H1 (cell line): ENCODE results near the gene UBASH3B. TPM values are rescaled to one million over a fixed set of nuclear protein-coding genes. Genes with fewer than 3 reads are reported as not detected.

Source experiments
- CTCF ChIA-PET: fragments of 300-600 bp; sonication (Branson Sonifier 250); formaldehyde crosslinking; loops from one replicate; lab custom pipeline; 2021; ENCODE audit not compliant: partially characterized antibody; lab: Charles Lee
- POLR2A ChIA-PET: fragments of 300-600 bp; sonication (Branson Sonifier 250); formaldehyde crosslinking; loops from one replicate; lab custom pipeline; 2021; ENCODE audit warnings: inconsistent platforms; ENCODE audit not compliant: partially characterized antibody; lab: Charles Lee
- DNase-seq, 2 experiments: peaks; one replicate each; pipeline versions ENCODE4 v3.0.0 to v3.0.0-alpha.2; 2010 to 2022; ENCODE audit warnings: low spot score in 2 of 2, low read depth in 1 of 2, mixed read lengths in 1 of 2
- FAIRE-seq: peaks from 2 replicates; lab custom pipeline; 2011; peaks lifted over from hg19 to GRCh38; lab: Jason Lieb, UNC
- H2AFZ ChIP-seq: 2 replicates; pipeline ENCODE4 v1.8.1; 2012; ENCODE audit warnings: low read length, inconsistent platforms
- H2AK5ac ChIP-seq: 2 replicates; pipeline ENCODE4 v1.6.1; 2013; ENCODE audit warnings: low read depth, low read length
- H2BK120ac ChIP-seq: replicated peaks from 2 replicates; pipeline ENCODE3; 2013; ENCODE audit warnings: low read depth, low read length, inconsistent platforms
- H2BK12ac ChIP-seq: 2 replicates; pipeline ENCODE4 v1.6.1; 2013; ENCODE audit warnings: low read depth, low read length
- H2BK15ac ChIP-seq: 2 replicates; pipeline ENCODE4 v1.6.1; 2013; ENCODE audit warnings: low read length
- H2BK20ac ChIP-seq: 2 replicates; pipeline ENCODE4 v1.6.1; 2013; ENCODE audit warnings: low read length
- H2BK5ac ChIP-seq: 2 replicates; pipeline ENCODE4 v1.6.1; 2013; ENCODE audit warnings: low read depth, low read length
- H3K14ac ChIP-seq: 2 replicates; pipeline ENCODE4 v1.6.1; 2013; ENCODE audit warnings: inconsistent platforms; ENCODE audit not compliant: insufficient read length
- H3K18ac ChIP-seq: 2 replicates; pipeline ENCODE4 v1.6.1; 2013; ENCODE audit warnings: low read length; ENCODE audit errors: extremely low read depth
- H3K23ac ChIP-seq: 2 replicates; pipeline ENCODE4 v1.6.1; 2013; ENCODE audit warnings: inconsistent platforms; ENCODE audit not compliant: insufficient read length
- H3K23me2 ChIP-seq: 2 replicates; pipeline ENCODE4 v1.6.1; 2013; ENCODE audit warnings: low read depth, low read length
- H3K27ac ChIP-seq: 2 replicates; pipeline ENCODE4 v1.6.1; 2011; ENCODE audit warnings: low read depth, low read length, inconsistent platforms
- H3K27me3 ChIP-seq, 4 experiments: replicated peaks in 1 of 4; 1 replicate in 1 of 4; 2 replicates in 3 of 4; pipeline versions ENCODE4 v1.6.1 to v1.8.1; 2011 to 2013; ENCODE audit warnings: low read length in 3 of 4, mild to moderate bottlenecking in 3 of 4, inconsistent platforms in 2 of 4, mixed read lengths in 2 of 4, moderate library complexity in 1 of 4; ENCODE audit not compliant: control insufficient read depth in 3 of 4, insufficient read depth in 3 of 4; ENCODE audit errors: extremely low read depth in 1 of 4
- H3K36me3 ChIP-seq, 4 experiments: 2 replicates each; pipeline versions ENCODE4 v1.6.1 to v1.8.1; 2011 to 2013; ENCODE audit warnings: mild to moderate bottlenecking in 4 of 4, low read length in 3 of 4, moderate library complexity in 2 of 4, control low read depth in 1 of 4, inconsistent platforms in 1 of 4; ENCODE audit not compliant: insufficient read depth in 4 of 4, control insufficient read depth in 2 of 4
- H3K4ac ChIP-seq: replicated peaks from 2 replicates; pipeline ENCODE3; 2013; ENCODE audit warnings: low read length, low read depth, mixed read lengths, inconsistent platforms; ENCODE audit not compliant: insufficient read length
- H3K4me1 ChIP-seq, 4 experiments: replicated peaks in 1 of 4; 1 replicate in 1 of 4; 2 replicates in 3 of 4; pipeline versions ENCODE4 v1.6.1 to v1.8.1; 2011 to 2013; ENCODE audit warnings: low read length in 3 of 4, inconsistent platforms in 2 of 4, mixed read lengths in 1 of 4; ENCODE audit not compliant: insufficient read depth in 4 of 4, control insufficient read depth in 3 of 4
- H3K4me2 ChIP-seq, 2 experiments: 2 replicates each; pipeline versions ENCODE4 v1.6.1 to v1.8.1; 2011 to 2013; ENCODE audit warnings: low read depth in 2 of 2, low read length in 2 of 2, control low read depth in 1 of 2, inconsistent platforms in 1 of 2, mild to moderate bottlenecking in 1 of 2; ENCODE audit not compliant: insufficient read depth in 1 of 2
- H3K4me3 ChIP-seq, 4 experiments: fragments of 200-600, 300-600 bp in 1 of 4; sonication (generic), shearing (Covaris generic), sonication (Bioruptor Twin) in 1 of 4; 2 replicates each; pipeline versions ENCODE4 v1.5.1 to v1.8.1; 2011 to 2016; ENCODE audit warnings: low read length in 4 of 4, low read depth in 3 of 4, control low read depth in 2 of 4, inconsistent platforms in 2 of 4, mild to moderate bottlenecking in 2 of 4, mixed read lengths in 1 of 4, moderate library complexity in 1 of 4; ENCODE audit not compliant: insufficient read depth in 2 of 4; ENCODE audit errors: extremely low read depth in 1 of 4
- H3K56ac ChIP-seq: replicated peaks from 2 replicates; pipeline ENCODE3; 2013; ENCODE audit warnings: low read depth, mild to moderate bottlenecking, mixed read lengths, low read length, inconsistent platforms; ENCODE audit not compliant: insufficient read length
- H3K79me1 ChIP-seq: 2 replicates; pipeline ENCODE4 v1.6.1; 2013; ENCODE audit warnings: low read depth, low read length, control low read depth
- H3K79me2 ChIP-seq, 2 experiments: 2 replicates each; pipeline versions ENCODE4 v1.6.1 to v1.8.1; 2012 to 2013; ENCODE audit warnings: low read length in 2 of 2, mild to moderate bottlenecking in 2 of 2, inconsistent platforms in 1 of 2; ENCODE audit not compliant: insufficient read depth in 2 of 2, control insufficient read depth in 1 of 2
- H3K9ac ChIP-seq, 4 experiments: replicated peaks in 1 of 4; 1 replicate in 1 of 4; 2 replicates in 3 of 4; pipeline versions ENCODE4 v1.6.1 to v1.8.1; 2011 to 2013; ENCODE audit warnings: low read depth in 3 of 4, low read length in 3 of 4, control low read depth in 2 of 4, mild to moderate bottlenecking in 2 of 4, moderate library complexity in 2 of 4, inconsistent platforms in 1 of 4; ENCODE audit errors: extremely low read depth in 1 of 4
- H3K9me3 ChIP-seq, 2 experiments: 2 replicates each; pipeline versions ENCODE4 v1.6.1 to v1.8.1; 2012 to 2013; ENCODE audit warnings: mild to moderate bottlenecking in 2 of 2, moderate library complexity in 2 of 2, control low read depth in 1 of 2, inconsistent platforms in 1 of 2, low read depth in 1 of 2, low read length in 1 of 2, mixed read lengths in 1 of 2; ENCODE audit not compliant: insufficient read depth in 2 of 2
- H4K20me1 ChIP-seq, 2 experiments: replicated peaks in 1 of 2; 2 replicates each; pipeline versions ENCODE3 to v1.8.1; 2011 to 2013; ENCODE audit warnings: inconsistent platforms in 2 of 2, low read length in 2 of 2, mild to moderate bottlenecking in 1 of 2; ENCODE audit not compliant: insufficient read depth in 2 of 2, control insufficient read depth in 1 of 2
- H4K5ac ChIP-seq: 2 replicates; pipeline ENCODE4 v1.6.1; 2013; ENCODE audit warnings: low read length, low read depth, mixed read lengths, inconsistent platforms; ENCODE audit not compliant: insufficient read length
- H4K8ac ChIP-seq: 2 replicates; pipeline ENCODE4 v1.8.0; 2013; ENCODE audit warnings: mild to moderate bottlenecking, moderate library complexity, low read length, inconsistent platforms; ENCODE audit not compliant: insufficient read depth; ENCODE audit errors: extremely low read depth
- H4K91ac ChIP-seq: replicated peaks from 2 replicates; pipeline ENCODE3; 2013; ENCODE audit warnings: low read length, mixed read lengths, inconsistent platforms; ENCODE audit not compliant: insufficient read length
- JUND ChIP-seq: IDR thresholded peaks from 2 replicates; pipeline ENCODE4 v1.6.1; 2011; ENCODE audit warnings: mild to moderate bottlenecking, improper control_type of control experiment, low read length
- POLR2A ChIP-seq, 2 experiments: IDR thresholded peaks; 1 replicate in 1 of 2; 2 replicates in 1 of 2; pipeline ENCODE4 v1.6.1; 2011; ENCODE audit warnings: low read depth in 2 of 2, low read length in 2 of 2, mild to moderate bottlenecking in 2 of 2; ENCODE audit errors: control extremely low read depth in 1 of 2
- YY1 ChIP-seq: IDR thresholded peaks from 2 replicates; pipeline ENCODE4 v1.6.1; 2011; ENCODE audit warnings: low read depth, mild to moderate bottlenecking, low read length
- WGBS, 2 experiments: shearing (Covaris generic) in 1 of 2; methylation state at CpG; one replicate each; pipeline versions ENCODE4 v1.1.6 to v1.1.7; 2013 to 2015; ENCODE audit warnings: low lambda C conversion rate in 2 of 2, mixed read lengths in 2 of 2, inconsistent platforms in 1 of 2, low coverage in 1 of 2, missing lambda C conversion rate in 1 of 2; ENCODE audit not compliant: insufficient replicate concordance in 2 of 2, insufficient coverage in 1 of 2, insufficient read length in 1 of 2; ENCODE audit errors: extremely low coverage in 1 of 2, missing lambda C conversion rate in 1 of 2; 5-methylcytosine and 5-hydroxymethylcytosine counted together
- polyA plus RNA-seq, 7 experiments: library from polyadenylated mRNA; depleted of rRNA in 3 of 7; stranded (reverse) in 5 of 7; unstranded in 2 of 7; fragments of >200 nt in 5 of 7; fragments of 200-250 nt in 2 of 7; gene quantifications; 1 replicate in 5 of 7; 2 replicates in 1 of 7; 4 replicates in 1 of 7; pipeline versions ENCODE4 v1.2.1 to v1.2.3, GENCODE V29; 2011 to 2013; ENCODE audit warnings: missing spikeins in 2 of 7, mixed read lengths in 2 of 7
- total RNA-seq: library from RNA; stranded (reverse); fragmentation: NEBNext Ultra II Directional; extraction: Animal tissue kit (Norgen Biotek cat#: 25700); gene quantifications from 2 replicates; pipeline ENCODE4 v1.2.1, GENCODE V29; 2021

Gene UBASH3B
- total and polyA plus RNA-seq, 2 of the 8 experiments (the other 6 are each of a cell fraction or from before 2014, with no cell fraction given): 7.5 to 9.5 TPM

DNA sequence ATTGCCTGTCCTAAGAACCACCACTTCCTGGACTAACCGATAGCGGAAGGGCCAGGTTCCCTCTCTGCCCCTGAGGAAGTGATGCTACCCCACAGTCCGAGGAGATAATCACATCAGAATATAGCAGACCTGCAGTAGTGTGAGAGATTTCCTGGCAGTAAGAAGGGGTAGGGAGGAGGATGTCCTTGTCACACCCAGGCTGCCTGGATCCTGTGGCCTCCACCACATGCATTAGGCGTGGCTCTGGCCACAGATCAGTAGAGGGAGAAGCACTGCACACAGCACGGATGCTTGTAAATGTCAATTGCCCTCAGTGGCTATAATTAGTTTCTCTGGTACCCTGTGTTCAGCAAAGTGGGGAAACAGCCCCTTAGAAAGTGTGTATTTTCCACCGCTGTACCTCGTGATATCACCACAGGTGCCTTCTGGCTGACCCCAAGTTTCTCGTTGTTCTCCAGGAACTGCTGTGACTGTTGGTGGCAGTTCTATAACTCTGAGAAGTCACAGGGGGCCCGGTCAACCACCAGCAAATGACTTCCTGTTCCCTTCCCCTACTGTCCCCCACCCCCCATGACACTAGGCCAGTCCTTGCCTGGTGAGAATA is 61.8 kb downstream of the UBASH3B start:
- no peaks in the 10 kb centered on the region for H3K9me3 ChIP-seq

More for the DNA sequence above, 61.8 kb downstream of the UBASH3B start:
- no peaks in the 10 kb centered on the region for H3K27me3 ChIP-seq
- no peak overlapping the region for H3K4ac ChIP-seq
- H2BK120ac ChIP-seq: no peak overlapping the region
- CTCF ChIA-PET: interaction anchor here (0.7 to 1.4 kb wide), 3 partner anchors 10 to 35 kb away, joined by 3 read pairs; no protein-coding TSS in a partner anchor
- no peak overlapping the region for H3K14ac ChIP-seq
- H2BK12ac ChIP-seq: no peak overlapping the region
- WGBS, 2 experiments: 82% methylated on average over 9 of the region's 9 CpGs; no CpG with 5 or more reads in 1 of the 2 experiments
- H3K18ac ChIP-seq: no peak overlapping the region
- no peak overlapping the region for H3K9ac ChIP-seq
- POLR2A ChIA-PET: no interaction called here
- H3K4me1 ChIP-seq: no peaks in the 10 kb centered on the region
- H2AK5ac ChIP-seq: no peak overlapping the region
- no peak for TF ChIP-seq JUND
- TF ChIP-seq YY1: no peak
- TF ChIP-seq POLR2A (IDR thresholded peaks at IDR 0.05; ENCODE audit: control extremely low read depth in 1 of 2, low read depth in 2 of 2, low read length in 2 of 2): no peak
- H3K79me2 ChIP-seq: no peaks in the 10 kb centered on the region
- H3K79me1 ChIP-seq: no peaks in the 10 kb centered on the region
- no peak overlapping the region for H3K56ac ChIP-seq
- H3K4me2 ChIP-seq: no peak overlapping the region
- DNase-seq (no peak), FAIRE-seq (no peak)
- H4K91ac ChIP-seq: no peak overlapping the region
- no peaks in the 10 kb centered on the region for H3K36me3 ChIP-seq
- no peaks in the 10 kb centered on the region for H4K20me1 ChIP-seq
- no peak overlapping the region; the same call in 1 of the 2 replicates for H4K8ac ChIP-seq
- H3K27ac ChIP-seq: no peak overlapping the region
- no peak overlapping the region for H3K23ac ChIP-seq
- no peak overlapping the region for H3K4me3 ChIP-seq
- H4K5ac ChIP-seq: no peak overlapping the region
- H2BK20ac ChIP-seq: no peak overlapping the region
- H2AFZ ChIP-seq: no peak overlapping the region
- no peak overlapping the region for H2BK5ac ChIP-seq
- H3K23me2 ChIP-seq: no peaks in the 10 kb centered on the region
- no peak overlapping the region for H2BK15ac ChIP-seq
